K562 (cell line): Measurements from ENCODE around the gene SLC22A23. TPM values are rescaled to one million over a fixed set of nuclear protein-coding genes. Genes with fewer than 3 reads are reported as not detected.

ENCODE experiments used
- ASH1L ChIP-seq: fragments of 450-650 bp; IDR thresholded peaks from 2 replicates; pipeline ENCODE4 v1.6.1; 2018; ENCODE audit warnings: borderline replicate concordance, mild to moderate bottlenecking, low read depth; ENCODE audit not compliant: partially characterized antibody
- BCL6 ChIP-seq: fragments of 250-450 bp; sonication (Bioruptor Pico); IDR thresholded peaks from 2 replicates; pipeline ENCODE4 v1.4.0; 2020
- CTCF ChIP-seq, 3 experiments: IDR thresholded peaks in 2 of 3; conservative IDR thresholded peaks in 1 of 3; 2 replicates each; pipeline ENCODE4 v1.5.1; 2011 to 2012; ENCODE audit warnings: low read length in 3 of 3, mild to moderate bottlenecking in 3 of 3, control low read depth in 2 of 3, improper control_type of control experiment in 1 of 3, inconsistent platforms in 1 of 3, low read depth in 1 of 3, mixed read lengths in 1 of 3, moderate library complexity in 1 of 3; ENCODE audit not compliant: insufficient read depth in 2 of 3
- DMBX1 ChIP-seq: fragments of 250-450 bp; sonication (Bioruptor Pico); IDR thresholded peaks from 2 replicates; pipeline ENCODE4 v1.8.0; 2022; ENCODE audit warnings: inconsistent platforms, mild to moderate bottlenecking, moderate library complexity, borderline replicate concordance
- ELF1 ChIP-seq: fragments of 200-800 bp; sonication (Bioruptor generic); IDR thresholded peaks from 2 replicates; pipeline ENCODE4 v1.6.1; 2016; ENCODE audit warnings: missing genetic modification characterization, missing compliant biosample characterization
- GTF2B ChIP-seq: IDR thresholded peaks from 2 replicates; pipeline ENCODE4 v1.6.1; 2011; ENCODE audit not compliant: insufficient read length; ENCODE audit errors: extremely low read depth
- HDAC2 ChIP-seq: fragments of 450-650 bp; IDR thresholded peaks from 2 replicates; pipeline ENCODE4 v1.6.1; 2016; ENCODE audit warnings: mild to moderate bottlenecking
- HNRNPH1 ChIP-seq: fragments of 200-400 bp; formaldehyde crosslinking; optimal IDR thresholded peaks from 2 replicates; pipeline ENCODE3; 2017; ENCODE audit warnings: low read depth, mild to moderate bottlenecking, low read length, moderate library complexity
- HOXB6 ChIP-seq: fragments of 250-450 bp; sonication (Bioruptor Pico); IDR thresholded peaks from 2 replicates; pipeline ENCODE4 v1.5.1; 2022; ENCODE audit warnings: mild to moderate bottlenecking, borderline replicate concordance
- KDM1A ChIP-seq, 2 experiments: fragments of 450-650 bp; IDR thresholded peaks; 2 replicates each; pipeline ENCODE4 v1.6.1; 2016; ENCODE audit warnings: mild to moderate bottlenecking in 2 of 2
- MTA3 ChIP-seq: fragments of 450-650 bp; formaldehyde crosslinking; IDR thresholded peaks from 2 replicates; pipeline ENCODE4 v1.6.1; 2017; ENCODE audit warnings: mild to moderate bottlenecking, borderline replicate concordance
- PHB ChIP-seq: fragments of 250-450 bp; sonication (Bioruptor Pico); IDR thresholded peaks from 2 replicates; pipeline ENCODE4 v1.5.0; 2021
- RB1 ChIP-seq: fragments of 450-650 bp; IDR thresholded peaks from 2 replicates; pipeline ENCODE4 v1.6.1; 2017; ENCODE audit warnings: low read depth, mild to moderate bottlenecking
- RBM25 ChIP-seq: fragments of 200-400 bp; formaldehyde crosslinking; IDR thresholded peaks from 2 replicates; pipeline ENCODE4 v1.6.1; 2018; ENCODE audit warnings: low read length, low read depth, moderate library complexity; ENCODE audit not compliant: severe bottlenecking
- SFPQ ChIP-seq: fragments of 200-400 bp; formaldehyde crosslinking; IDR thresholded peaks from 2 replicates; pipeline ENCODE4 v1.6.1; 2017; ENCODE audit warnings: mild to moderate bottlenecking, low read depth, low read length, moderate library complexity
- SRSF1 ChIP-seq: fragments of 200-400 bp; formaldehyde crosslinking; IDR thresholded peaks from 2 replicates; pipeline ENCODE4 v1.6.1; 2017; ENCODE audit warnings: mild to moderate bottlenecking, low read depth, low read length, moderate library complexity
- TSC22D4 ChIP-seq: fragments of 450-650 bp; IDR thresholded peaks from 2 replicates; pipeline ENCODE4 v1.6.1; 2016; ENCODE audit warnings: missing genetic modification characterization, missing biosample characterization, control low read depth
- ZBTB49 ChIP-seq: sonication (generic); formaldehyde crosslinking; IDR thresholded peaks from 2 replicates; pipeline ENCODE4 v1.8.0; 2022; ENCODE audit warnings: missing genetic modification reagents, mild to moderate bottlenecking, borderline replicate concordance
- ZFP1 ChIP-seq: fragments of 450-650 bp; formaldehyde crosslinking; IDR thresholded peaks from 2 replicates; pipeline ENCODE4 v1.4.0; 2020; ENCODE audit warnings: mild to moderate bottlenecking, mixed read lengths
- ZFPM2 ChIP-seq: fragments of 250-450 bp; sonication (Bioruptor Pico); IDR thresholded peaks from 2 replicates; pipeline ENCODE4 v1.5.1; 2022; ENCODE audit warnings: mild to moderate bottlenecking
- ZNF212 ChIP-seq: fragments of 450-650 bp; formaldehyde crosslinking; IDR thresholded peaks from 2 replicates; pipeline ENCODE4 v1.4.0; 2020; ENCODE audit warnings: mild to moderate bottlenecking
- ZNF263 ChIP-seq: sonication (generic); formaldehyde crosslinking; IDR thresholded peaks from 2 replicates; pipeline ENCODE4 v1.8.0; 2022; ENCODE audit warnings: mild to moderate bottlenecking, missing genetic modification reagents, borderline replicate concordance
- polyA plus RNA-seq, 8 experiments: library from polyadenylated mRNA; depleted of rRNA in 4 of 8; stranded (reverse) in 5 of 8; unstranded in 3 of 8; fragments of >200 nt; fragmentation: Nextera tagmentation in 2 of 8; fragmentation: Illumina TruSeq in 1 of 8; extraction: Ambion mirVana in 2 of 8; extraction: Trizol in 1 of 8; gene quantifications; 2 replicates each; pipeline versions ENCODE4 v1.2.1 to v1.2.3, GENCODE V29; 2011 to 2014; ENCODE audit warnings: inconsistent platforms in 1 of 8, missing spikeins in 1 of 8
- total RNA-seq, 7 experiments: library from RNA; depleted of rRNA in 6 of 7; stranded (reverse); fragments of >200 nt in 6 of 7; fragmentation: Illumina TruSeq in 2 of 7; extraction: Trizol in 2 of 7; gene quantifications; 2 replicates each; pipeline versions ENCODE4 v1.2.1 to v1.2.3, GENCODE V29; 2011 to 2021; ENCODE audit warnings: low replicate concordance in 1 of 7

Gene SLC22A23
- total and polyA plus RNA-seq, 9 of the 15 experiments (the other 6 are each of a cell fraction or from before 2014, with no cell fraction given): 0.30 to 8.7 (median 2.5) TPM

- TF ChIP-seq CTCF (IDR thresholded peaks at IDR 0.05 in 2 of 3, conservative IDR thresholded peaks at IDR 0.05 in 1 of 3; ENCODE audit: insufficient read depth in 2 of 3, low read depth in 1 of 3, low read length in 3 of 3) (no peak), ZNF212 (CRISPR knock-in tag) (no peak), ASH1L (no peak), ZFPM2 (no peak), PHB (CRISPR knock-in tag) (no peak), BCL6 (CRISPR knock-in tag) (no peak), RB1 (no peak), KDM1A (IDR thresholded peaks at IDR 0.05) (peak; percentile 50 to 70; a peak in 2 of 4 replicates), HOXB6 (CRISPR knock-in tag) (no peak), MTA3 (peak; percentile 61; the same call in 1 of the 2 replicates), ZFP1 (CRISPR knock-in tag) (no peak), SRSF1 (no peak), ZNF263 (CRISPR knock-in tag) (no peak), SFPQ (no peak), TSC22D4 (tag) (no peak), DMBX1 (CRISPR knock-in tag) (no peak), HNRNPH1 (no peak), GTF2B (no peak), HDAC2 (0 out of 2 replicates have a peak, but pooled peaks have one; percentile 44), ELF1 (tag) (no peak), ZBTB49 (CRISPR knock-in tag) (no peak), RBM25 (no peak)
Observed at GRCh38 chr6:3324262-3324942, 132.4 kb downstream of the SLC22A23 start (continued).
